ENCODE measurements around the gene PCNX4.
"Not testable (repeated sequence)": the region's sequence is repeated elsewhere in the genome, so short reads cannot be mapped to it uniquely, and the experiment has no call there.

The PCNX4 gene

GRCh38 chr14:60091550-60092525 is at the start of gene PCNX4:
PCNX4 (plus strand) TSS chr14:60091923; CDS start chr14:60107639, 15,716 bp downstream.
- DNase-seq: peak; percentile 97 to 98

- not testable (repeated sequence) for DNase-seq
Measured at GRCh38 chr14:60047976-60048375, 43.7 kb upstream of the PCNX4 start.

- no peak for DNase-seq
Measured at GRCh38 chr14:60051721-60052221, 40.0 kb upstream of the PCNX4 start.

GRCh38 chr14:60058087-60058486 is 33.6 kb upstream of the PCNX4 start:
- DNase-seq: no peak

GRCh38 chr14:60061371-60061770 is 30.4 kb upstream of the PCNX4 start:
- no peak for DNase-seq

- DNase-seq: peak; percentile 31 to 67
Measured at GRCh38 chr14:60064491-60065072, 27.1 kb upstream of the PCNX4 start.

DNA sequence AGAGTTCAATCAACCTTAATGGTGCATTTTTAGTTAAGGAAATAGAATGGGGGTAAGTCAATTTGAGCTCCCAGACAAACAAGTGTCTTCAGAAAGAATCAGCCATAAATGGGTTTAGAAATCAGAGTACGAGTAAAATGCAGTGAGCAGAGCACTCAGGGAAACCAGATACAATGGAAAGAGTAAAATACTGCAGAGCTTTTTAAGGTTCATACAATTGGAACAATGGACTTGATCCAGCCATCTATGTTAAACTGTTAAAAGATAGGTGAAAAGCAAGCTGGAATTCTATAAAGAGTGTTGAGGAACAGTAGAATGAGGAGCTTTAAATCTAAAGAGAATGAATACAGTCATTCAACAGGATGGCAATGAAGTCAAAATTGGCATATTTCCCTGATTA is 23.8 kb upstream of the PCNX4 start:
- DNase-seq: no peak

- no peak for DNase-seq
Measured at GRCh38 chr14:60079723-60080122, 12.0 kb upstream of the PCNX4 start.

- DNase-seq: no peak
Measured at GRCh38 chr14:60085085-60085484, 6.6 kb upstream of the PCNX4 start.

DNA sequence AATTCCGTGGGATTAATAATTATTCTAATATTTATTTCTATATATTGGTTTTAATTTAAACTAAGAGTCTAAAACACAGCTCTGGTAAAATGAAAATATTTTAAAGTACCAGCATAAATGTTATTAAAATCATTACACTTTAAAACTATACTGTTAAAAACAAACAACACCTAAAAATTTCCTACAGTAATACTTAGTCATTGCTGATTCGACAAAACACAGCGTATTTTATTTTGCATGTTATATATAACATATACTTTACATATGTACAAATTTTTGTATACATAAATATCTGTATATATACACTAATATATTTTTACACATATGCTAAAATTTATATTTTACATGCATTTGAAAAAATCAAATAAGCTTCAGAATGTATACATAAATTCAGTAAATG is 6.0 kb upstream of the PCNX4 start:
- no peak for DNase-seq

DNA sequence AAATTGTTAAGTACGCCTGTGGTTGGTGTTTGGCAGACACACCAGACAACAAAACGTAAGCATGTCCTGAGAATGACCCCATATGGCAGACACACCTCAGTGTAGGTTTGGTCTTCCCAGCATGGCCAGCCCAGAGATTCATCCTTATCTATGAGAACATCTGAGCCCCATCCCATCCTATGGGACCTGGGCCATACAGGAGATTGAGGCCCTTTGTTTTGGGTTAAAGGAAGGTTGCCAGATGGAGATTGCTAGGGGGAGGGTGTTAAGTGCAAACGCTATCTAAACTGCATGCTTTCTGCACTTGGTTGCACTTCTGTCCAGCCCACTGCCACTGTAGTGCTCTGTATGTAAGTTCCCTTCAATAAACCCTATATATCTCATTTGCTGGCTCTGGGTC is 4.1 kb upstream of the PCNX4 start:
- no peak for DNase-seq

- no peak for DNase-seq
Measured at GRCh38 chr14:60089221-60089620, 2.5 kb upstream of the PCNX4 start.

- DNase-seq: peak in 1 of 2 donors; percentile 25
Measured at GRCh38 chr14:60090864-60091519, 731 bp upstream of the PCNX4 start.

GRCh38 chr14:60092526-60092920 is 800 bp downstream of the PCNX4 start:
- peak in 1 of 2 donors; percentile 33 for DNase-seq

DNA sequence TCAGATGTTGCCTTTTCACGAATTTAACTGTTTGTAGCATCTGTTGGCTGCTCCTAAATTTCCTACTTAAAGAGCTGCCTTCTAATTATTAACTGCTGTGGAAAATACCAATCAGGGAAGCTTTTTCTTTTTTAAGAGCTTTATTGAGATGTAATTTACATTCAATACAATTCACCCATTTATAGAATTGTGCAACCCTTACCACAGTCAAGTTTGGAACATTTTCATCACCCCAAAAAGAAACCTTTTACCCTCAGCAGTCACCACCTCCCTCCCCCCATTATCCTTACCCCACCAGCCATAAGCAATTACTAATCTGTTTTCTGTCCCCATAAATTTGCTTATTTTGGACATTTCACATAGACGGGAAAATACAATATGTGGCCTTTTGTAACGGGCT is 1.4 kb downstream of the PCNX4 start:
- peak in 1 of 2 donors; percentile 19 for DNase-seq

DNA sequence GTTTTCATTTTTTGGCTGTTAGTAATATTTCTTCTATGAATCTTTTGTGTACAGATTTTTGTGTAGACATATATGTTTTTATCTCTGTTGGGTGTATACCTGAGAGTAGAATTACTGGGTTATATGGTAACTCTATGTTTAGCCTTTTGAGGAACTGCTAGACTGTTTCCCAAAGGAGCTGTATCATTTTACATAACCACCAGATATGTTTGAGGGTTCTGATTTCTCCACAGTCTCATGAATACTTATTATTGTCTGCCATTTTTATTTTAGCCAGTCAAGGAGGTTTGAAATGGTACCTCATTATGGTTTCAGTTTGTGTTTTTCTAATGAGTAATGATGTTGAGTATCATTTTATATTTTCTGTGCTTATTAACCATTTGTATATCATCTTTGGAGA is 1.9 kb downstream of the PCNX4 start:
- peak in 1 of 2 donors; percentile 11 for DNase-seq

DNA sequence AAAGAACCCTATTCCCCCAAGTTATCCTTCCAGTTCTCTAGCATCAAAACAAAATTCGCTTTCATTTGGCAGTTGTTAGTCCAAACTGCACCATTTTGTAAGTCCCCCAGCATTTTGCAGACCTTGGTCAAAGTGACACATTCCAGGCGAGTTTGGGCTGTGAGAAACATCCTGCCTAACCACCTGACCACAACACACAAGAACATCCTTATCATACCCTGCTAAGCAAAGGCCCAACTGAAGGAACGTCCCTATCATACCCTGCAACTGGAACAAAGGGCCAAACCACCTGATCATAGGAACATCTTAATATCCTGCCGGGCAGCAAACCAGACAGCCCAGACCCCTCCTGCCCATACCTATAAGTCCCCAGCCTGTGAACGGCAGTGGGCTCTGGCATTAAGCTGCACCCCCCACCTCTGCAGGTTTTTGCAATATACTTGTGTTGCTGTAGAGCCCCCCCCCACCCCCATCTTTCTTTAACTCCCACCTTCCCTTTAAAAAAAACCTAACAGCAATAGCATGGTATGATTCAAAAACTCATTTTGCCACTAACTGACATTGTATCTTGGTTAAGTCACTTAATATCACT is 2.7 kb downstream of the PCNX4 start:
- no peak for DNase-seq

DNA sequence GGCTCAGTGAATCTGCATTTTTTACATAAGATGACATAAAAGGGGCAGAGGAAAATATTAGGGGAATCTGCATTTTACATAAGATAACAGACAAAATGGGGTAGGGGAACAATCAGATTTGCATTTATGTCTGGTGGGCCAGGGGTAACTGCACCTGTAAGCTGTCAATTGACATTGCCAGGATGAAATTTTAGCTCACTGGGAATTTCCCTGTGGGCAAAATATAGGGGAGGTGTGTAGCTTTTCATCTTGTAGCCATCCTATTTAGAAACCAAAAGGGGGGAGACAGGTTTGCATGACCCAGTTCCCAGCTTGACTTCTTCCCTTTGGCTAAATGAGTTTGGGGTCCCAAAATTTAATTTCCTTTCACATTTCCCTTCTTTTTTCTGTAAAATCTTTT is 3.5 kb downstream of the PCNX4 start:
- no peak for DNase-seq

DNA sequence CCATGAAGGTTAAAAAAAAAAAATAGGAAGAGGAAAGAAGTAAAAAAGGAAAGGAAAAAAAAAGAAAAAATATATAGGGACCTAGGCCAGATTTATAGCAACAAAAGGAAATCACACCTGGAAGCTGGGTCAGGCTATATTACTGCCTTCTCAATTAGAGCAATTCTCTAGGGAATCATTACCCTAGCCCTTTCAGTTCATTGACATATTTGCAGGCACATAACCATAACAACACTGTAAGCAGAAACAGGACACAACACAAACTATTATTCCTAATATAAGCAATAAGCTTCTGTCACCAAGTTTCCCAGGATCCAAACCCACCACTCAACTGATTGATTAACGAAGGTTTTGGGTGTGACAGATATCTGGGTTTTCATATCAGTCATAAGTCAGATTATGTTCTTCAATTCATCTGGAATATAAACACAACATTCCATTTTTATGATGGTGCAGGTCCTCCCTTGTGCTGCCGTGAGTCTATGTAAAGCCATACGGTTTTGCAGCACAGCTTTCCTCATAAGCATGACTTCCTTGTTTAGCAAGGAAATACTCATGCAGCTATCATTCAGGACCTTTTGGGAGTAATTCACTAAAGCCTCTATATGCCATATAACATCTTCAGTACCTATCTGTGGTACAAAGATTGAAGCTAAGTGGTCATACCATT is 4.2 kb downstream of the PCNX4 start:
- DNase-seq: no peak

GRCh38 chr14:60097974-60098373 is 6.3 kb downstream of the PCNX4 start:
- DNase-seq: no peak

- not testable (repeated sequence) for DNase-seq
Measured at GRCh38 chr14:60099855-60100254, 8.1 kb downstream of the PCNX4 start.

- no peak for DNase-seq
Measured at GRCh38 chr14:60101786-60102185, 10.1 kb downstream of the PCNX4 start.
